ENCODE data around the gene CES3.

The CES3 gene

GRCh38 chr16:66961065-66961744 is at the start of gene CES3:
CES3 (plus strand) TSS chr16:66961266; CDS start chr16:66961308, 42 bp downstream.
- no peak for DNase-seq (ENCODE audit: low read depth)
- H3K4me3 ChIP-seq (ENCODE audit: low read depth, low read length): no peak within 1 kb of the TSS

GRCh38 chr16:66911801-66912200 is 49.3 kb upstream of the CES3 start:
- DNase-seq (ENCODE audit: low read depth): no peak
- no peak overlapping the region for H3K4me3 ChIP-seq (ENCODE audit: low read depth, low read length)

GRCh38 chr16:66913081-66913480 is 48.0 kb upstream of the CES3 start:
- DNase-seq (ENCODE audit: low read depth): no peak
- H3K4me3 ChIP-seq (ENCODE audit: low read depth, low read length): no peak overlapping the region

- no peak overlapping the region for H3K4me3 ChIP-seq (ENCODE audit: low read depth, low read length)
- DNase-seq (ENCODE audit: low read depth): no peak
These were observed 47.4 kb upstream of the CES3 start for GRCh38 chr16:66913711-66914110.

GRCh38 chr16:66914541-66914940 is 46.5 kb upstream of the CES3 start:
- H3K4me3 ChIP-seq (ENCODE audit: low read depth, low read length): no peak overlapping the region
- no peak for DNase-seq (ENCODE audit: low read depth)

GRCh38 chr16:66915041-66915440 is 46.0 kb upstream of the CES3 start:
- H3K4me3 ChIP-seq (ENCODE audit: low read depth, low read length): no peak overlapping the region
- no peak for DNase-seq (ENCODE audit: low read depth)

GRCh38 chr16:66916518-66916917 is 44.5 kb upstream of the CES3 start:
- no peak for DNase-seq (ENCODE audit: low read depth)
- no peak overlapping the region for H3K4me3 ChIP-seq (ENCODE audit: low read depth, low read length)

- no peak for DNase-seq (ENCODE audit: low read depth)
- H3K4me3 ChIP-seq (ENCODE audit: low read depth, low read length): no peak overlapping the region
These were observed 43.3 kb upstream of the CES3 start for GRCh38 chr16:66917741-66918140.

- no peak overlapping the region for H3K4me3 ChIP-seq (ENCODE audit: low read depth, low read length)
- no peak for DNase-seq (ENCODE audit: low read depth)
These were observed 42.7 kb upstream of the CES3 start for GRCh38 chr16:66918355-66918754.

GRCh38 chr16:66918803-66919568 is 42.1 kb upstream of the CES3 start, which contains the start of gene CDH16:
CDH16 (minus strand) TSS chr16:66918885; CDS start chr16:66918065, 820 bp downstream.
- DNase-seq (ENCODE audit: low read depth): no peak
- no peak within 1 kb of the TSS for H3K4me3 ChIP-seq (ENCODE audit: low read depth, low read length)

- no peak overlapping the region for H3K4me3 ChIP-seq (ENCODE audit: low read depth, low read length)
- DNase-seq (ENCODE audit: low read depth): no peak
These were observed 41.3 kb upstream of the CES3 start for GRCh38 chr16:66919569-66920298.

GRCh38 chr16:66920299-66920590 is 40.8 kb upstream of the CES3 start:
- DNase-seq (ENCODE audit: low read depth): no peak
- no peak overlapping the region for H3K4me3 ChIP-seq (ENCODE audit: low read depth, low read length)

GRCh38 chr16:66920924-66921680 is 40.0 kb upstream of the CES3 start:
- H3K4me3 ChIP-seq (ENCODE audit: low read depth, low read length): no peak overlapping the region
- no peak for DNase-seq (ENCODE audit: low read depth)

GRCh38 chr16:66921729-66922450 is 39.2 kb upstream of the CES3 start:
- no peak overlapping the region for H3K4me3 ChIP-seq (ENCODE audit: low read depth, low read length)
- DNase-seq (ENCODE audit: low read depth): no peak

- no peak for DNase-seq (ENCODE audit: low read depth)
These were observed 37.8 kb upstream of the CES3 start for GRCh38 chr16:66923247-66923731.

GRCh38 chr16:66923866-66924265 is 37.2 kb upstream of the CES3 start:
- no peak overlapping the region for H3K4me3 ChIP-seq (ENCODE audit: low read depth, low read length)

More at GRCh38 chr16:66923247-66923731, 37.8 kb upstream of the CES3 start:
- no peak overlapping the region for H3K4me3 ChIP-seq (ENCODE audit: low read depth, low read length)

GRCh38 chr16:66924527-66925321 is 36.3 kb upstream of the CES3 start:
- peak overlapping the region; percentile 37 for H3K4me3 ChIP-seq (ENCODE audit: low read depth, low read length)
- DNase-seq (ENCODE audit: low read depth): no peak

More at GRCh38 chr16:66923866-66924265, 37.2 kb upstream of the CES3 start:
- DNase-seq (ENCODE audit: low read depth): no peak

- no peak for DNase-seq (ENCODE audit: low read depth)
- H3K4me3 ChIP-seq (ENCODE audit: low read depth, low read length): peak within 1 kb of the TSS; percentile 37
These were observed 35.7 kb upstream of the CES3 start, which contains the start of gene RRAD for GRCh38 chr16:66925322-66925840. RRAD (minus strand) TSS chr16:66925535; CDS start chr16:66925179, 356 bp downstream.
